ENCODE data around the gene GPR32.
"Not testable (repeated sequence)": the region's sequence is repeated elsewhere in the genome, so short reads cannot be mapped to it uniquely, and the experiment has no call there.

- TF ChIP-seq CTCF, POLR2A (IDR thresholded peaks at IDR 0.05): not testable (repeated sequence)
Observed at GRCh38 chr19:50747141-50747540, 23.1 kb upstream of the GPR32 start.

Measured in body of pancreas (tissue), 4 donors.